NCI-H345 treated with DMSO at 0.1 percent for 48 hours (cell line): ENCODE results near the gene ANKRD44.

Experiments
- DNase-seq: peaks from one replicate; lab custom pipeline; 2025; ENCODE audit not compliant: unreplicated experiment; lab: John Stamatoyannopoulos, UW

The ANKRD44 gene

DNA sequence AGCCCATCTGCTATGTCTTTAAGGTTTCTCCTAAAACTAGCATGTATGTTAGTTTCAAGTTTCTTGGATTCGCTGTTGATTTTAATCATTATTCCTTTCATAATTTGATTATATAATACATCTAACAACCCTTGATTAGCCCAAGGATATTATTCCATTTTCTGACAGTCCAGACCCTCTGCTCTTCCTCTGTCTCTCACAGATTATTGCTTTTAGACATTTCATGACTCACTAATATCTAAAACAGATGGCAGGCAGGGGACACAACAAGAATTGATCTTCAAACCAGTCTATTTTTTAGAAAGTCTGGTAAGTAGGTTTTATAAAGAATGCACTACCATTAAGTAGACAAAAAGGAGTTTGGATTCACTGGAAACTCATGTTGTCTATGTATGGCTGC lies 162.2 kb downstream of the ANKRD44 start:
- DNase-seq: no peak

- DNase-seq: no peak
Measured at GRCh38 chr2:197147942-197148341, 162.6 kb downstream of the ANKRD44 start.

DNA sequence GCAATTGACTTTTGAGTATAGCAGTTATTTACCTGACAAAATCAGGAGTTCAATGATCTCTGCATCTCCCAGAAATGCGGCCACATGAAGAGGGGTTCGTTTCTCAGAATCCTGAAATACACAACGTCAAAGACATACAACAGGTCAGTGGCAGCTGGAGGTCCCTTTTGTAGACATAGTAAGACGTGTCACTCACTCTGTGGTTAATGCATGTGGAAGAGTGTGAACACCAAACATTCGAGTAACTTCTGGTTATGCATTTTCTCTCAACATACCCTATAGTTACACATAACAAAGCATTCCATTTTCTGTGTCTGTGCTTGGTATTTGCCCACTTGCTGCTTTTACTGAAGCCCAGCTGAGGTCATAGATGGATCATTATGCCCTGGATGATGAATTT lies 163.6 kb downstream of the ANKRD44 start:
- no peak for DNase-seq

DNA sequence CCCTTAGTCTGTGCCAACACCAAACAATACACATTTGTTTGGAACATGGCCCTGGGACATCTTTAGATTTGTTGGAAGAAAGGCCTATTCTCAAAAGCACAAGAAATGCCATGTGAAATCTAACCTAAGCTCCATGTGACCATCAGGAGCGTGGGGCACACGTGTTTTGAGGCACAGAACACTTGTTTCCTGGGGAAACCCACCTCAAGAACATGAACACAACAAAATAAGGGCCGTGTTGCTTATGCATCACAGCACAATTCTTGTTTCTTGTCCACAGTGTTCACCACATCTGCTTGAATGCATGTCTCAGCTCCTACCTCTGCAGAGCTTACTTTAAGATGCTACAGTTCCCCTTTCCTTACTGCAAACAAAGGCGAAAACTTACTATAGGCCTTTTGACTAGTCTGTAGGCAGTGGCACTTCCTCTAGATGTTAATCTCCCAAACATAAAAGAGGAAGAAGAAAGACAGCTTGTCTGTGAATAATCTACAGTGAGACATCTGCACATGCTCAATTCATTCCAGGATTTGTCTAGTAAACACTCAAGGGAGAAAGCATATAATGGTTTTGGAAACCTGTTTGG lies 165.0 kb downstream of the ANKRD44 start:
- peak; percentile 6 for DNase-seq

- DNase-seq: no peak
Measured at GRCh38 chr2:197144183-197144582, 166.4 kb downstream of the ANKRD44 start.

DNA sequence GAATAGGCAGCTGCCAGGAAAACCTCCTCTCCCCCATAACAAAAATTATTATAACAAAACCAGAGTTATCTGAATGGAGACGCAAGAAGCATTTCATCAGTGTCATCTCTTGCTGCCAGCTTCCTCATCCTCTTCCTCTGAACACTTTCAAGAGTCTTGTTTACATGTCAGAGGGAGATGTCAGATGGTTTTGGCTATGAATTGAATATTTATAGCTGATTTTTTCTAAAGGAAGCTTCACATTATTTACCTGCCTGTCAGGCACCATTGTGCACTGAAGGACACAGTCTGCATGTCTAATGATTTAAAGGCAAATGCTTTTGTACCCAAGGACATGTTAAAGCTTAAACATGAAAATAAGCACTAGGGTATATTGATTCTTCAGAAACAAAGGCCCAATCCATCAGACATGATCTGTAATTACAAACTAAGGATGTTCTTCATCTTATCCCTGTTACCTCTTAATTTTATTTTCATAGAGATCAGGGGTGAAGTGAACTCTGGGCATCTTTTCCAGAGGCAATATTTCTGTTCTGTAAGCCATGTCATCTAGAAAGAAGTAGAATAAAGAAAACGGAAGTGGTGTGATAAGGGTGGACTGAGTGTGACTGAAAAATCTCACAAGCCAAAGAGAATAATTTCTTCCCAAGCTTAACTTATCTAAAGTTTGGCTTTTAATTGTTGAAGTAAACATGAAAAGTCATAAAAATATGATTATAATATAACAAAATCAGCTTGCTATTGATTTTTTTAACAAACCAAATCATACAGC lies 168.7 kb downstream of the ANKRD44 start:
- peak; percentile 6 for DNase-seq

- DNase-seq: no peak
Measured at GRCh38 chr2:197140045-197140444, 170.5 kb downstream of the ANKRD44 start.

DNA sequence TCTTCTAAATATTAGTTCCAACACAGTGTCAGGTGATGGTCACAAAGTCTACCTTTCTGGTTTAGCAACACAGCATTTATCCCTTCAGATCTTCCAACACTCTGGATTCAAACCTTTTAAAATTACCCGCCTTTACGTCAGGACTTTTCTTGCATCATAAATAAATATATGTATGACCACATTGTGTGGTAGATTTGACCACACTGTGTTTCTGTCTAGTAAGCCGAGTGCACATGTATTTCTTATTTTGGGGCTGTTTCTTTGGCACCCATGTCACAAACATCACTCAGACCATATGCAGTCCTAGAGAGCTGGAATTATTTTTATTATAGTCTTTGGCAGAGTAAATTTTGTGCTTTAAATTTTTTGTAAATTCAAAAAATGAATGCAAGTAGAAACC lies 172.1 kb downstream of the ANKRD44 start:
- no peak for DNase-seq

GRCh38 chr2:197137826-197138477 lies 172.6 kb downstream of the ANKRD44 start:
- no peak for DNase-seq

DNA sequence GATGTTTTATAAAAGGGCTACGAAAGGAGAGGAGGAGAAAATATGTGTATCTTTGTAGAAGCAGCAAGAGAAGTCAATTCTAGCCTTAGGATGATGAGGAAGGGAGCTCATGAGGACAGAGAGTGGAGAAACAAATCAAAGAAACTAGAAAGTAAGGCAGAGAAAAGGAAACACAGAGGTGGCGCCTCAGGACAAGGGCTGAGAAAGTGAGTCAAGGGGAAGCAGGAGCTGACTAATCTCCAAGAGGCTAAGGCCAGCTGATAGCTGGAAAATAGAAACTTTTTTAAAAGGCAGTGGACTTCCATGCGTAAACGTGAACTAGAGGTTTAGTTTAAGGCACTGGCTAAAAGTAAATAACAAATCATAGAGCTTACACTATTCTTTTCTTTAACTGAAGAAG lies 173.3 kb downstream of the ANKRD44 start:
- no peak for DNase-seq

- DNase-seq: no peak
Measured at GRCh38 chr2:197136452-197136851, 174.1 kb downstream of the ANKRD44 start.

GRCh38 chr2:197135806-197136205 lies 174.8 kb downstream of the ANKRD44 start:
- DNase-seq: no peak

GRCh38 chr2:197134206-197134605 lies 176.4 kb downstream of the ANKRD44 start:
- DNase-seq: no peak

DNA sequence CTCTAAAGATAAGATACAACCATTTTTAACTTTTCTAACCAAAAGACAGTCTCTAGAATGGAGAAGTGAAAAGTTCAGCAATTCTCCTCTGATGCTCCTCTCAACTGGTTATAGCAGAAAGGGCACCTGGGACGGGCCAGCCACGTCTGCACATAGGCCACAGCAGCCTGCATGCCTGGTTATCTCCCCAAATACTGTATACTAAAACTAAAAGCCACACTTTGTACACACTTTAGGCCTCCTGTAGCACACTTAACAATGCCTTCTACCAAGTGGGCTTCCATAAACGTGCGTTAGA lies 179.1 kb downstream of the ANKRD44 start:
- no peak for DNase-seq

DNA sequence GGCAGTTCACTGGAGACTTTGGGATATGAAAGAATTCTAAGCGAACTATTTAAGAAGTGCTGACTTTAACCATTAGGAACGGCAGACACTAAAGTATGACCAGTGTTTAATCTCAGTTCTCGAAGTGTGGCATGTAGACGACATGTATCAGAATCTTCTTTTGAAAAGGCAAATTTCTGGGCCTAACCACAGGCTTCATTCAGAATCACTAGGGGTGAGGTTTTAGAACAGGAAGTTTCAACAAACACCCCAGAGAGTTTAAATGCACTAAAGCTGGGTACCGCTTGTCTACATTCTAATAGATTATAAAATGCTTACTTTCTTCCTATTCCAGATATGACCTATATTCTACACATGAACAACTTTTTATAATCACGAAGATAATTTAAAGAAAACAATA lies 180.3 kb downstream of the ANKRD44 start:
- no peak for DNase-seq

DNA sequence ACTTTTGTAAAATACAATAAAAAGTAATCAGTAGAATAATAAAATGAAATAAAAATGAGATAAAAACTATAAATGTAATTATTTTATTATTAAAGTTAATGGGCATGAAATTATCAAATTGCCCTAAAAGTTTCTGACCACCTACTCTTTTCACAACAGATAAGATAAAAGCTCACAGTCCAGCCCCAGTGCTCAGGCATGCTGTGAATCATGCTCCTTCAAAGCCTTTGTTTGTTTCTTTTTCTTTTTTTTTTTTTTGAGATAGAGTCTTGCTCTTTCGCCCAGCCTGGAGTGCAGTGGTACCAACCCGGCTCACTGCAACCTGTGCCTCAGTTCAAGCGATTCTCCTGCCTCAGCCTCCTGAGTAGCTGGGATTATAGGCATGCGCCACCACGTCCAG lies 181.7 kb downstream of the ANKRD44 start:
- DNase-seq: no peak

DNA sequence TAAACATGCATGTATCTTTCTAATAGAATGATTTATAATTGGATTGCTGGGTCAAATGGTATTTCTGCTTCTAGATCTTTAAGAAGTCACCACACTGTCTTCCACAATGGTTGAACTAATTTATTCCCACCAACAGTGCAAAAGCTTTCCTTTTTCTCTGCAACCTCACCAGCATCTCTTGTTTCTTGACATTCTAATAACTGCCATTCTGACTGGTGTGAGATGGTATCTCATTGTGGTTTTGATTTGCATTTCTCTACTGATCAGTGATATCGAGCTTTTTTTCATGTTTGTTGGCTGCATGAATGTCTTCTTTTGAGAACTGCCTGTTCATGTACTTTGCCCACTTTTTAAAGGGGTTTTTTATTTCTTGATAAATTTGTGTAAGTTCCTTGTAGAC lies 182.5 kb downstream of the ANKRD44 start:
- no peak for DNase-seq

- no peak for DNase-seq
Measured at GRCh38 chr2:197126630-197127352, 183.8 kb downstream of the ANKRD44 start.

- no peak for DNase-seq
Measured at GRCh38 chr2:197124639-197125390, 185.8 kb downstream of the ANKRD44 start.

DNA sequence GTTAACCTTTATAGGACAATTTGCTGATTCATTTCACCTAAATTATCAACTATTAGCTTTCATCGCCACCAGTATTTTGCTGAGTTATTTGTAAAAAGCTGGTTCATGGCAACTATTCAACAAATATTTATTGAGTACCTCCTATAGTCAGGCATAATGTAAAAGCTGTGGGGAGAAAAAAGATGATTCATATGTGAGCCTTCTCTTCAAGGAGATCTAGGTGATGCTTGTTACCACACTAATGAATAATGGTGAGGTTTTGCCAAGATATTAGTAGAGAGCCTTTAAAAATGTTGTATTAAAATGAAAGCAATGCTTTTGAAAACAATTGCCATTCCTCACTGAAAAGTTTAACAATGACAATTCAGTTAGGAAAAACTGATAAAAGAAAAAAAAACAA lies 187.8 kb downstream of the ANKRD44 start:
- no peak for DNase-seq

- no peak for DNase-seq
Measured at GRCh38 chr2:197121756-197122385, 188.7 kb downstream of the ANKRD44 start.
